Caco-2 (cell line): ENCODE data around the gene ANGPTL4. TPM values are rescaled to one million over a fixed set of nuclear protein-coding genes. Genes with fewer than 3 reads are reported as not detected.

Source experiments
- BruUV-seq: library from RNA; stranded (reverse); fragments of 400-500 nt; replicated peaks from 2 replicates; lab custom pipeline; 2021; lab: Mats Ljungman, UMichigan
- CTCF ChIA-PET: fragments of 300-600 bp; sonication (Branson Sonifier 250); formaldehyde crosslinking; loops from one replicate; lab custom pipeline; 2022; ENCODE audit warnings: antibody characterized with exemption; lab: Charles Lee
- POLR2A ChIA-PET: fragments of 300-600 bp; sonication (Branson Sonifier 250); formaldehyde crosslinking; loops from one replicate; lab custom pipeline; 2022; ENCODE audit warnings: antibody characterized with exemption; lab: Charles Lee
- DNase-seq, 2 experiments: peaks; one replicate each; pipeline versions ENCODE4 v3.0.0 to v3.0.0-alpha.2; 2020 to 2022
- H3K27me3 ChIP-seq: replicated peaks from 2 replicates; pipeline ENCODE4 v1.6.0; 2011; ENCODE audit warnings: low read length; ENCODE audit not compliant: control insufficient read depth, insufficient read depth
- H3K36me3 ChIP-seq: 2 replicates; pipeline ENCODE4 v1.5.1; 2011; ENCODE audit warnings: low read length; ENCODE audit not compliant: control insufficient read depth, insufficient read depth
- H3K4me1 ChIP-seq: fragments of 250-450 bp; sonication (Bioruptor Pico); 2 replicates; pipeline ENCODE4 v1.5.1; 2020; ENCODE audit warnings: mild to moderate bottlenecking
- H3K4me3 ChIP-seq: 2 replicates; pipeline ENCODE4 v1.5.1; 2011; ENCODE audit warnings: low read depth, mild to moderate bottlenecking, control low read depth, low read length
- H3K9me3 ChIP-seq: fragments of 250-450 bp; sonication (Bioruptor Pico); 2 replicates; pipeline ENCODE4 v1.5.1; 2020; ENCODE audit warnings: mild to moderate bottlenecking, moderate library complexity
- H3K27ac Mint-ChIP-seq: one replicate; pipeline ENCODE4 v1.8.0; 2022; ENCODE audit warnings: mixed read lengths; ENCODE audit not compliant: unreplicated experiment
- H3K27me3 Mint-ChIP-seq: one replicate; pipeline ENCODE4 v1.8.0; 2022; ENCODE audit warnings: mixed read lengths; ENCODE audit not compliant: insufficient read depth, unreplicated experiment
- H3K36me3 Mint-ChIP-seq: one replicate; pipeline ENCODE4 v1.8.0; 2022; ENCODE audit warnings: mild to moderate bottlenecking, mixed read lengths; ENCODE audit not compliant: insufficient read depth, unreplicated experiment
- H3K4me1 Mint-ChIP-seq: one replicate; pipeline ENCODE4 v1.8.0; 2022; ENCODE audit warnings: low read depth, mixed read lengths; ENCODE audit not compliant: unreplicated experiment
- H3K4me3 Mint-ChIP-seq: one replicate; pipeline ENCODE4 v1.8.0; 2022; ENCODE audit warnings: mild to moderate bottlenecking, moderate library complexity, mixed read lengths; ENCODE audit not compliant: unreplicated experiment
- H3K9me3 Mint-ChIP-seq: one replicate; pipeline ENCODE4 v1.8.0; 2022; ENCODE audit warnings: mixed read lengths; ENCODE audit not compliant: unreplicated experiment
- CTCF ChIP-seq, 2 experiments: fragments of 200-600 bp in 1 of 2; IDR thresholded peaks; 1 replicate in 1 of 2; 2 replicates in 1 of 2; pipeline versions ENCODE4 v1.5.1 to v1.8.0; 2011 to 2022; ENCODE audit warnings: antibody characterized with exemption in 1 of 2, control low read depth in 1 of 2, inconsistent platforms in 1 of 2, low read depth in 1 of 2, low read length in 1 of 2, mild to moderate bottlenecking in 1 of 2, moderate library complexity in 1 of 2; ENCODE audit not compliant: insufficient read depth in 1 of 2, severe bottlenecking in 1 of 2, unreplicated experiment in 1 of 2
- intact Hi-C: fragments of 100-400 bp; cut with micrococcal nuclease; formaldehyde crosslinking; loops from one replicate; pipeline ENCODE4 v1.10.0; 2022; ENCODE audit not compliant: unreplicated experiment
- total RNA-seq: library from RNA; stranded (reverse); gene quantifications from 2 replicates; pipeline ENCODE4 v1.2.3, GENCODE V29; 2022

The ANGPTL4 gene
- total RNA-seq, 1 experiment from 2014 or later = 1.2 TPM

- H3K9me3 ChIP-seq = no peaks in the 10 kb centered on the region
- peaks cover 9% of the 10 kb centered on the region for H3K4me1 ChIP-seq
- no peaks in the 10 kb centered on the region for H3K27me3 Mint-ChIP-seq
- ChIA-PET POLR2A (interaction anchor here (1.3 kb wide), 1 partner anchor 11 kb away, joined by 5 read pairs; no protein-coding TSS in a partner anchor), CTCF (no interaction called here)
- H3K36me3 Mint-ChIP-seq = peaks cover 72% of the 10 kb centered on the region
- no peak for DNase-seq
- no TSS peak for BruUV-seq
- no peak overlapping the region for H3K4me3 ChIP-seq
- H3K27ac Mint-ChIP-seq = no peak overlapping the region
- peaks cover 4% of the 10 kb centered on the region for H3K36me3 ChIP-seq
- H3K4me1 Mint-ChIP-seq = peaks cover 7% of the 10 kb centered on the region
- no peak for TF ChIP-seq CTCF (IDR thresholded peaks at IDR 0.05; ENCODE audit: insufficient read depth in 1 of 2, low read depth in 1 of 2, low read length in 1 of 2, severe bottlenecking in 1 of 2, unreplicated experiment in 1 of 2)
- intact Hi-C loops = no loop called here
- H3K9me3 Mint-ChIP-seq = no peaks in the 10 kb centered on the region
- H3K4me3 Mint-ChIP-seq = no peak overlapping the region
- no peaks in the 10 kb centered on the region for H3K27me3 ChIP-seq
Measured at GRCh38 chr19:8323781-8324185, 40.2 kb upstream of the ANGPTL4 start.

GRCh38 chr19:8324186-8325050 lies 39.5 kb upstream of the ANGPTL4 start:
- no peak for DNase-seq
- Histone ChIP-seq H3K9me3 (no peaks in the 10 kb centered on the region), H3K27me3 (no peaks in the 10 kb centered on the region), H3K4me1 (peaks cover 9% of the 10 kb centered on the region), H3K4me3 (no peak overlapping the region), H3K36me3 (peaks cover 4% of the 10 kb centered on the region)
- H3K27ac Mint-ChIP-seq = no peak overlapping the region
- no peaks in the 10 kb centered on the region for H3K9me3 Mint-ChIP-seq
- H3K27me3 Mint-ChIP-seq = no peaks in the 10 kb centered on the region
- no peak overlapping the region for H3K4me3 Mint-ChIP-seq
- ChIA-PET POLR2A (interaction anchor here (1.3 kb wide), 1 partner anchor 11 kb away, joined by 5 read pairs; no protein-coding TSS in a partner anchor), CTCF (no interaction called here)
- H3K4me1 Mint-ChIP-seq = peaks cover 5% of the 10 kb centered on the region
- no peak for TF ChIP-seq CTCF (IDR thresholded peaks at IDR 0.05; ENCODE audit: insufficient read depth in 1 of 2, low read depth in 1 of 2, low read length in 1 of 2, severe bottlenecking in 1 of 2, unreplicated experiment in 1 of 2)
- peaks cover 68% of the 10 kb centered on the region for H3K36me3 Mint-ChIP-seq
- intact Hi-C loops = no loop called here
- BruUV-seq = no TSS peak

- intact Hi-C loops = no loop called here
- no peaks in the 10 kb centered on the region for H3K9me3 ChIP-seq
- Mint-ChIP-seq H3K9me3 (no peaks in the 10 kb centered on the region), H3K36me3 (peaks cover 62% of the 10 kb centered on the region), H3K4me1 (peaks cover 8% of the 10 kb centered on the region), H3K27ac (no peak overlapping the region), H3K27me3 (no peaks in the 10 kb centered on the region), H3K4me3 (no peak overlapping the region)
- H3K27me3 ChIP-seq = no peaks in the 10 kb centered on the region
- ChIA-PET CTCF (no interaction called here), POLR2A (interaction anchor here (0.6 kb wide), 1 partner anchor 117 kb away, joined by 6 read pairs; no protein-coding TSS in a partner anchor)
- H3K4me1 ChIP-seq = peaks cover 16% of the 10 kb centered on the region
- TF ChIP-seq CTCF (IDR thresholded peaks at IDR 0.05; ENCODE audit: insufficient read depth in 1 of 2, low read depth in 1 of 2, low read length in 1 of 2, severe bottlenecking in 1 of 2, unreplicated experiment in 1 of 2) = no peak
- peaks cover 4% of the 10 kb centered on the region for H3K36me3 ChIP-seq
- DNase-seq = no peak
- no TSS peak for BruUV-seq
- H3K4me3 ChIP-seq = no peak overlapping the region
Measured at GRCh38 chr19:8325454-8325853, 38.5 kb upstream of the ANGPTL4 start.
